HG03175 (cell line): ENCODE data around the gene KMT2C.
"Not testable (repeated sequence)": the region's sequence is repeated elsewhere in the genome, so short reads cannot be mapped to it uniquely, and the experiment has no call there.

Source experiments
- ATAC-seq: cut with Tn5 transposase; IDR thresholded peaks from one replicate; pipeline ENCODE4 v1.9.1; 2021; ENCODE audit warnings: mild to moderate bottlenecking, moderate library complexity; ENCODE audit not compliant: unreplicated experiment

The KMT2C gene

DNA sequence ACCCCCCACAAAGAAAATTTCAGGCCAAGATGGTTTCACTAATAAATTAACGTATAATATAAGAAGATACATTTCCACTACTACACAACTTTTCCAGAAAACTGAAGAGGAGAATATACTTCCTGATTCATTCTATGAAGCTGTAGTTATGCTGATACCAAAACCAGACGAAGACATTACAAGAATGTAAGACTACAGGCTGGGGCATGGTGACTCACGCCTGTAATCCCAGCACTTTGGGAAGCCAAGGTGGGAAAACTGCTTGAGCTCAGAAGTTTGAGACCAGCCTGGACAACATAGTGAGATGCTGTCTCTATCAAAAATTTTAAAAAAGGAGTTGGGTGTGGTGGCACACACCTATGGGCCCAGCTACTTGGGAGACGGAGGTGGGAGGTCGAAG is 201.4 kb downstream of the KMT2C start:
- ATAC-seq = not testable (repeated sequence)

DNA sequence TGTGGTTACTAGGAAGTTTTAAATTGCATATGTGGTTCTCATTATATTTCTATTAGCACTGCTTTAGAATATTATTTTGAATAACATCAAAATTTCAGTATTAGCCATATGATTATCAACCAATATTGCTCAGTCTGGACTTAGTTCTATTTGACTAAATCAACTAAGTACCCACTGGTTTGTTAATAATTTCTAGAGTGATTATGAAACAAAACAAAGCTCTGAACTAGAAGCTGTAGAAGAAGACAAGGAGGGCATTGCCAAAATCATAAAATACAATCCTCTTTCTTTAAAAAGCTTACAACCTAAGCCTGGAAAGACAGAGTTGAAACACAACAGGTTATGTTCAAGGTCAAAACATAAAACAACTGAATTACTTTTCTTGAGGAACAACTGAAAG is 204.7 kb downstream of the KMT2C start:
- ATAC-seq = no peak

DNA sequence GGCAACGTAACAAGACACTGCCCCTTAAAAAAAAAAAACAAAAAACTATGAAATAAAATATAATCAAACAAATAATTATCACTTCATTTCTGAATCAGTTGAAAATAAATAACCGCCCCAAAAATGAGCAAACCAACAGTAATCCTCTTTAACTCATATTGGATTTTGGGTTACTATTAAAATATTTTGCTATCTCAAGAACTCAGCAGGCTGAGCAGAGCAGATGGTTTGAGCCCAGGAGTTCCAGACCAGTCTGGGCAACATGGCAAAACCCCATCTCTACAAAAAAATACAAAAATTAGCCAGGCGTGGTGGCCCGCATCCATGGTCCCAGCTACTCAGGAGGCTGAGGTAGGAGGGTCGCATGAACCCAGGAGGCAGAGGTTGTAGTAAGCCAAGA is 216.2 kb downstream of the KMT2C start:
- not testable (repeated sequence) for ATAC-seq

DNA sequence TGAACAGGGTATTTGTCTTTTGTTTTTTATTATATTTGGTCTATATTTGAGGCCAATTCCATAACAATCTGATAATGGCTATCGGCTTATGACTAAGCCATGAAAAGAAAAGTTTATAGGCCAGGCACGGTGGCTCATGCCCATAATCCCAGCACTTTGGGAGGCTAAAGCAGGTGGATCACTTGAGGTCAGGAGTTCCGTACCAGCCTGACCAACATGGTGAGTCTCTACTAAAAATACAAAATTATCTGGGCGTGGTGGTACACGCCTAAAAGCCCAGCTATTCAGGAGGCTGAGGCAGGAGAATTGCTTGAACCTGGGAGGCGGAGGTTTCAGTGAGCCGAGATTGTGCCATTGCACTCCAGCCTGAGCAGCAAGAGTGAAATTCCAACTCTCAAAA is 227.0 kb downstream of the KMT2C start:
- not testable (repeated sequence) for ATAC-seq

DNA sequence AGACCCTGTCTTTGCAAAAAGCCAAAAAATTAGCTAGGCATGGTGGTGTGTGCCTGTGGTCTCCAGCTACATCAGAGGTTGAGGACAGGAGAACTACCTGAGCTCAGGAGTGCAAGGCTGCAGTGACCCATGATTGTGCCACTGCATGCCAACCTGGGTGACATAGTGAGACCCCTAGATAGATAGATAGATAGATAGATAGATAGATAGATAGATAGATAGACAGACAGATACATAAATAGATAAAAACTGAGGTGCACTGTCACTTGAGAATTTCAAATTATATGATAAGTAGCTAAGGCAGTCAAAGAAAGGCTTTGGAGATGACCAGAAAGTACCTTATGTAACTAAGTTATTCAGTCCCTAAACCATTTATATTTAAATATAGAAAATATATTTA is 231.4 kb downstream of the KMT2C start:
- not testable (repeated sequence) for ATAC-seq

DNA sequence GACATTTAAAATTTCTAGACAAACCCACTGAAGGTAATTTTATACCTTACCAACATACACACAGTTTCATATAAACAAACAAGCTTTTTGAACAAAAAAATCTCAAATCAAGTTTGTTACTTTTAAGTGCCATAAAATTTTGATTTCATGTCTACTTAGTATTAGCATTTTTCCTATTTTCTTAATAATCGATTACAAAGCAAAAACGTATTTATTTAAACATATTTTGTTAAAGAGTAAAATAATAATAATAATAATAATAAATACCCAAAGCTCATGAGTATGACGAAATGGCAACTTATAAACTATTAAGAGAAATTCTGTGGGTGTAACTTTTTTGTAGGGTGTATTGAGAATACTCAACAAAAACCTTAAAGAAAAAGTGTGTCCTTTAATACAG is 232.7 kb downstream of the KMT2C start:
- ATAC-seq = no peak

DNA sequence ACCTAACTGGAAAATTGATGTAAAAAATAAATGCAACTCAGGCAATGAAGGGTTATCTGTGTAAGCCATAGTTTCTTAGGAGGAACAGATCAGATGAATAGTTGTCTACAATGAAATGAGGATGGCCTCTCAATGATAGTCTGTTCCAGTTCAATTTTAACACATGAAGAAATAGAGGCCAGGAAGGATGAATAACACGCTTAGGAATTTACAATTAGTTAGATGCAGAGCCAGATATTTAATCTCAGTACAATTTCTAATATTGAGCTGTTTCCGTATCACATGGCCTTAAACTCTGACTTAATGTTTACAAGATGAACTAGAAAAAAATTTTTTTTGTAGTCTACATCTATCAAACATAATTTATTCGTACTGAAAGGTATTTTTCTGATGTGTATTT is 233.7 kb downstream of the KMT2C start:
- ATAC-seq = no peak

DNA sequence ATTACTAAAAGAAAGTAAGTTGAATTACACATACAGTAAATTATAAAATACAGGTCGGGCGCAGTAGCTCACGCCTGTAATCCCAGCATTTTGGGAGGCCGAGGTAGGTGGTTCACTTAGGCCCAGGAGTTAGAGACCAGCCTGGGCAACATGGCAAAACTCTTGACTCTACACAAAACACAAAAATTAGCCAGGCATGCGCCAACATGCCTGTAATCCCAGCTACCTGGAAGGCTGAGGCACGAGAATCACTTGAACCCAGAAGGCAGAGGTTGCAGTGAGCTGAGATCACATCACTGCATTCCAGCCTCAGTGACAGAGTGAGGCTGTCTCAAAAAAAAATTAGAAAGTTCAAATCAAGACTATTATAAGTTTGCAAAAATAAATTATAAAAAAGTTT is 235.4 kb downstream of the KMT2C start:
- ATAC-seq = no peak

DNA sequence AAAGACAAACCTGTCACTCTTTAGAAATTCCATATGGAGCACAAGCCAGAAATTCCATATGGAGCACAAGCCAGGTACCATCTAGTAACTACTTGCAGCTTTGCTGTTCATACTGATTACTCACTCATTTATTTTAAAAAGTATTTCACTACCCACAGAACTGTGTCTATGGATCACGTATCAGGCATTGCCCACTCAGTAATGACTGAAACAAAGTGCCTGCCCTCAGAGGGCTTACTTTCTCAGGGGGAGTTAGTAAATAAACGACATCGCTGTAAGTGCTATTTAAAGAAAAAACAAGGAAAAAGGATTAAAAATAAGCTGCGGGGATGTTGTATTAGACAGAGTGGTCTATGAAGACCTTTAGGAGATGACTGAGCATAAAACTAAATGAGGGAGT is 239.4 kb downstream of the KMT2C start:
- ATAC-seq = no peak

DNA sequence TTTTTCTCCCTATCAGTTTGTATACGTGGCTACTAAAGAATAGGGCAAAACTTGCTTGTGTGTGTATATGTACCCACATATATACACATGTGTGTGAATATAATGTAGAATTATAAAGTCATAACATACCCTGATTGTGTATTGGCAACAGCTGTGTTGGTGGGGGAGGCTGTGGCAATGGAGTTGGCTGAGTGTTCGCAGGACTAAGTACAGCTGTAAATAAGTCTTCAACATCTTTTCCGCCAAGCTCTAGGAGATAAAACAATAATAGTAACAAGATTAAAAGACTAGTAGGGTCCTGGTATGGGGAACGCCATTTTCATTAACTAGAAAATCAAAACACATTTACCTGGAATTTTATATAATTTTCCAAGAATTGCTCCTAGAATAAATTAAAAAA is 241.9 kb downstream of the KMT2C start:
- ATAC-seq = no peak

DNA sequence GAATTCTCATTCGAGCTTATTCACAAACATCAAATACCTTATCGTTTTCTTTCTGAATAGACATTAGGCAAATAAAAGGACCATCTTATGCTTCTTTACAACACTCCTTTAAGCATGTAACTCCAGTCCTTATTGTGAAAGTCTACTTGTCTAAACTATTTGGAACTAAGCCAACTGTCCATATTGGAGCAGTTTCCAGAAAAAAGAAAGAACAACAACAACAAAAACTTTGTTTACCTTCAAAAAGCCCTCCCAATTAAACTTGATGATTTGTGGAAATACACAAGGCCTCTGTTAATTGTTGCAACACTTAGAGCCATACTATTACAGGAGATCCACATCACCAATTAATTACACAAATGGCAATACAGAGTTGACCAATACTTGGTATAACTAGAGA is 246.7 kb downstream of the KMT2C start:
- no peak for ATAC-seq

DNA sequence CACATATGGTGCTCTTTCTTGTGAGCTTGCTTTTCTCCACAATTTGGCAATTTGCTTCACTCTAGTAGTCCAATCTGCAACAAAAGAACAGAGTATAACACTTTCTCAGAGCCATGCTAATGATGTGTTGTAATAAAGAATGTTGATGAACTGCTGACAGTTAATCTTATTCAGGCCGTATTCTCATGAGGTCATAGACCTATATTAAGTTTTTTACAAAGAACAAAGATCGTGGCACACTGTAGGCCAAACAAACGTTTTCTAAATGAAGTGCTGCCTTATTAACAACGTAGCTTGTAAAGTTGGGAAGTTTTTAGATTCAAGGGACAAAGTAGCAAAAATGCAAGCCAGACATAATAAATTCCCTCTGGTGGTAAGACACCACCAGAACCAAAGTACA is 250.2 kb downstream of the KMT2C start:
- ATAC-seq = no peak

DNA sequence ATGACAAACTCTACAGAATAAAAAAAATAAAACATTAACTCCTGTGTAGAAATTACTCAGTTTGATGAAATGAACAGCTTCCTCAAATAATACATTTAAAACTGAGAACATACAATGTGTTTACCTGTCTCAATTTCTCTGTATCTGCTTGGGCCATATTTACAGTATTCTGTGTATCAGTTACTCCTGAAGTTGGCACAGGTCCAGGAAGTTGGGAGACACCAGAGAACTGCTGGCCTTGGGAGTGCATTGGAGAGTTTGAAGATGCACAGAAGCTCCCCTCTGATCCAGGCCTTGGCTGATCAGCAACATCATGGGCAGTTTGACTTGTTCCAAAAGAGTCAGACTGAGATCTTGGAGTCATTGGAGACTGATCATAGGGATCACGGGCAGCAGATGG is 255.2 kb downstream of the KMT2C start:
- no peak for ATAC-seq

DNA sequence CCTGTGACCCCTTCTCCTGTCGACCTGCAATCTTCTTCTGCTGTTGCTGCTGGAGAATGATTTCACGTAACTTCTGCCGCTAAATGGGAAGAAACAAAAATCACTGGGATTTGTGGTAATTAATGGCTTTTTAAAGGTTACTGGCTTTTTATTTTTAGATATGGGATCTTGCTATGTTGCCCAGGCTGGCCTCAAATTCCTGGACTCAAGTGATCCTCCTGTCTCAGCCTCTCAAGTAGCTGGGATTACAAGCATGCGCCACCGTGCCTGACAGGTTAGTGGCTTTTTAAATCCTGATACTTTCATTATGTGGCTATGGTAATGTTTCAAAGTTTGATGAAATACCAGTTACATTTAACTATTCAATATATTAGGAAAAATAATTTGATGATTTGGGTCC is 255.8 kb downstream of the KMT2C start:
- no peak for ATAC-seq

DNA sequence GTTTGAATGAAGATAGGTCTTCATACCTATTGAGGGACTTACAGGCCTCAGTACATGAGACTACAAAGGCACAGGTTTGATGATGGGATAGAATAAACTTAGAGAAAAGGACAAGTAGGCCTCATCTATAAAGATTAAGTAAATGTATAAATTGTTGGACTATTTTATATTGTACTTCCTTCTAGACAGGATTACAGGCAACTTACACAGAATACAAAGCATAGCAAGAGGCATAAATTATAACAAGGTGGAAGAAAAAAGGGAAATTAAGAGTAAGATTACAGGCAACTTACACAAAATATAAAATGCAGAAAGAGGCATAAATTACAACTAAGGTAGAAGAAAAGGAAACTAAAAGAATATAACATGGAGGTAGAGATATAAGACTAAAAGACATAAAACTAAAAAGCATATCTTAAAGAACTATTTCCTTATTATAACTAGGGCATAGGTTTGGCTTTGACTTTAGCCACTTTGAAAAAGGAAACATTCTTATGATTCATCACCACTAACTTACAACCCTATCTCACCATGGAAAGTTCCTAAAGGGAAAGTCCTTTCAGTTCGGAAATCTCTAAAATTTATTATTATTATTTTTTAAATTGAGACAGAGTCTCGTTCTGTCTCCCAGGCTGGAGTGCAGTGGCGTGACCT is 257.3 kb downstream of the KMT2C start:
- no peak for ATAC-seq

DNA sequence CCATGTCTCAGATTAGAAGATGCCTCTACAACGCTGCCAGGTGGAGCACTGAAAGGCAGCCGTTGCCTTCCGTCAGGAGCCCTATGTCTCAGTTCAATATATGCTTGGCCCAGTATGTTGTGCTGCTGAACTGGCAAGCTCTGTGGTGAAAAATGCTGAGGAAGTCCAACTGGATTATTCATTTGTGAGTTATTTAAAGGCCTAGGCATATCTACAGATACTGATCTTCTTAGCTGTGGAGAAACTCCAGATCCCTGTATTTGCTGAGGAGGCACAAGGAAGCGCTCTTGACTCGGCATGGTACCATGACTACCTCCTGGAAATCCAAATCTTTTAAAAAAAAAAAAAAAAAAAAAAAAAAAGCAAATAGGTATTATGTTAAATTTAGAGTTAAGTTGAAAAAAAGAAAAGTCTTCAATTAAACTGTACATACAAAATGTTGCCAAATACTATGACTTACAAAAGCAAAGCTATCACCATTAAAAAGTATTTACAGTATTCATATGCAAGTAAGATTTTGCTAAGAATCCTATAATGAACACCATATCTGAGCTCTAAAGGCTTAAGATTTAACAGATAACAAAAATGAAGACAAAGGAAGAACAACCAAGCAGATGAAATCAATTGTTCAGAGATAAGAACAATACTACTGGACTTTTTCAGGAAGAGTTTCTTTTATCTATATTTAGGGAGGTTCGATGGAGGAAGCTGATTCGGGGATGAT is 258.0 kb downstream of the KMT2C start:
- no peak for ATAC-seq

DNA sequence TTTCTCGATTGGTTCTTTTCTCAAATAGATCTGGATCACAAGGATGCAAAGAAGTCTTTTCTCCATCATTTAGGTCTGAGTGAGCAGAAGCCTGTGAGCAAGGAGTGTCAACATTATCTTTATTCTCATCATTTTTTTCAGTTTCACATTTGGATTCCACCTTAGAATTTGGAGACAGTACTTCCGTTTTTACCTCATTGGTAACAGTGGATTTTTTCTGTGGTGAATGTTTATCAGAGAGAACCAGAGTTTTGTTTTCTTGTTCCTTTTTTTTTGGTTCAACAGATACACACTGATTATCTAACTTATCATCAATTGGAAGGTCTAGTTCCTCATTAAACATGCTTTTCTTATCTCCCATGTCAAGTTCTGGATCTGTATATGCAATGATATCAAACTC is 259.0 kb downstream of the KMT2C start:
- peak; percentile 70 for ATAC-seq

DNA sequence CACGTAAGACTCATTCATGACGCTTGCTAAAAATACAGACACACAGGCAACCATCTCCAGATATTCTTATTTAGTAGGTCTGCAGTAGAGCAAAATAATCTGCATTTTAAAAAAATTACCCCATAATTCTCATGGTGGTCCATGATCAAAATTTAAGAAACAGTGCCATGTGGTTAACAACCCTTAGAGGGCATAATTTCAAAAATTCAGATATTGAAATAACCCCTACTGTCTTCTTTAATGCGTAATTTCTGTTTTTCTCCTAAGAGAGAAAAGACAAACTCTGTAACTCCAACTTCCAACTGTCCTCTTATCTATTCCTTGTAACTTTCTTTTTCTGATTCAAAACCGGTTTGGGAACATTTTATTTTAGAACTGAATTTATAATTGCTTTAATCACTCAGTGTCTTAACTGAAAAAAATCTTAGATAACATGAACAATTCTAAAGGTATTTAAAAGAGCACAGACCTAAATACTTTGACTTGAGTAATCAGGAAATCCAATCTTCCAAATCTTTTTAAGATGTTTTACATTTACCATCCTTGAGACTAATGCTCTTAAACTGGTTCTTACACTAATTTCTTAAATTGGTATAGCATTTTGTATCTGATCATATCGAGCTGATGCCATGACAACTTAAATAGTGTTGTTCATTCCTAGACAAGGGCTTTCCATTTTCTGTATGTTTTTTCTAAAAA is 262.3 kb downstream of the KMT2C start:
- no peak for ATAC-seq

DNA sequence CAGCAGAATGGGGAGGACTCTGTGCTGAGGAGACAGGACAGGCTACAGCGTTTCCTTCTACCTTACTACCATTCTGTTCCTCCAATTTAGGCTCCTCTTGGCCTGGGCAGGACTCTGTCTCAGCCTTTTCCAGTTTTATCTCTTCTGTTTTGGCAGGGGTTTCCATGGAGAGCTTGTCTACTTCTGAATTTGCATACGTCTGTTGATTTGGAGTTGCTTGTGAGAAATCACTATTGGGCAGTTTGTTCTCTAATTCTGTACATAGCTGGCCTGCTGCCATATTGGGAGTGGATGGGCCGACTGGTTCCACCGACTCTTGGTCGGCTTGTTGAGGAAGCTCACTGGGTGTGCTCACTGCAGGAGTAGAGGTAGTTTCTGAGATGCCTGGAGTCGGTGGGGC is 273.5 kb downstream of the KMT2C start:
- no peak for ATAC-seq

DNA sequence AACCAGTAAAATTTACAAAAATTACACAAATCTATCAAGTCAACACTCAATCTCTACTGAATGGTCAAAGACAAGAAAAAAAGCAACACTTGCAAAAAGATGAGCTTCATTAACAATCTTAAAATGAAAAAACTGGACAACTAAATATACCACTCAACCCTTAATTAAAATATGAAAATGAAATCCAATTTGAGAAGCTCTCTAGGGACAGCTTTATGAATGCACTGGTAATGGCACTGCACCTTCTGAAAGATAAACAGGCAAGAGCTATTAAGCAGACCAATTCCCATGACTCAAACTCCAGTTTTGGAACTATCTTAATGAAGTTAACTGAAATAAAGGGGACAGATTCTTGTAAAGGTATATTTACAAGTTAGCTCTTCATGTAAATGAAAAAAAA is 274.6 kb downstream of the KMT2C start:
- no peak for ATAC-seq

DNA sequence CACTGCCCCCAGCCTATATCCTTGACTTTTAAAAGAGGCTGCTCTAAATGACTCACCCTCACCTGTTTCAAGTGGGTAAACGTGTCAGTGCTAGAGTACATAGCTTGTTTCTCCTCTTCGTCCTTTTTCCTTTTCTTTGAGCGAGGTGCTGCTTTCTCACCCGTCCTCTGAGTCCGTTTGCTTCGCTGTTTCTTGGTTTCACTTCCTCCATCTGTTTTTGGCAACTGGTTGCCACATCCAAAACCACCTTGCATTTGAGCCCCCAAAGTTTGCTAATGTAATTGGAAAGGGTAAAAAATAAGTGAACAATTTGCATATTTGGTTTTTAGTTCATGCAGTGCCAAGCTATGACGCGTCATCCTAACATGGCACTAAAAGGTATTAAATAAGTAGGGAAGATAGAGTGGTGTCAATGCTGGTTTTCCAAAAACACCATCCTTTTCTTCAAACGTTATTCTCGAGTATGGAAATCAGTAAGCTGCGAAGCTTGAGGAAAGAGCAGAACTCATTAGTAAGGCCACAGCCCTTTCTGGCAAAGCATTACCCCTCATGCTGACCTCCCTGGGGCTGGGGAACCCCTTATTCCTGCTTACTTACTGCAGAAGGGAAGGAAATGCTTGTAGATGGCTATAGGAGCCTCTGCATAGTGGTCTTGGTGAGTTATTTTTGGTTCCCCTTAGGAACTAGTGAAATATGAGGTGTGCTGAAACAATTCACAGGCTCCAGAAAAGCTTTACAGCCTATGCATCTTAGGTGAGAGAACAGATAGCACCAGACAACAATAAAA is 276.8 kb downstream of the KMT2C start:
- ATAC-seq = peak; percentile 96
